ENCODE measurements around the gene SPATA2L. TPM values are rescaled to one million over a fixed set of nuclear protein-coding genes. Genes with fewer than 3 reads are reported as not detected.
"Not testable (repeated sequence)": the region's sequence is repeated elsewhere in the genome, so short reads cannot be mapped to it uniquely, and the experiment has no call there.

SPATA2L gene
- polyA plus RNA-seq, 1 experiment = 2.6 TPM

- Histone ChIP-seq H3K4me3 (ENCODE audit: low read depth, low read length) (no peak overlapping the region), H3K9me3 (ENCODE audit: control insufficient read depth, insufficient read depth, low read length) (peaks cover 10% of the 10 kb centered on the region), H3K27ac (ENCODE audit: low read depth, low read length) (no peak overlapping the region), H3K27me3 (ENCODE audit: control insufficient read depth, insufficient read depth, low read length) (no peaks in the 10 kb centered on the region)
- TF ChIP-seq, protein P1, sequence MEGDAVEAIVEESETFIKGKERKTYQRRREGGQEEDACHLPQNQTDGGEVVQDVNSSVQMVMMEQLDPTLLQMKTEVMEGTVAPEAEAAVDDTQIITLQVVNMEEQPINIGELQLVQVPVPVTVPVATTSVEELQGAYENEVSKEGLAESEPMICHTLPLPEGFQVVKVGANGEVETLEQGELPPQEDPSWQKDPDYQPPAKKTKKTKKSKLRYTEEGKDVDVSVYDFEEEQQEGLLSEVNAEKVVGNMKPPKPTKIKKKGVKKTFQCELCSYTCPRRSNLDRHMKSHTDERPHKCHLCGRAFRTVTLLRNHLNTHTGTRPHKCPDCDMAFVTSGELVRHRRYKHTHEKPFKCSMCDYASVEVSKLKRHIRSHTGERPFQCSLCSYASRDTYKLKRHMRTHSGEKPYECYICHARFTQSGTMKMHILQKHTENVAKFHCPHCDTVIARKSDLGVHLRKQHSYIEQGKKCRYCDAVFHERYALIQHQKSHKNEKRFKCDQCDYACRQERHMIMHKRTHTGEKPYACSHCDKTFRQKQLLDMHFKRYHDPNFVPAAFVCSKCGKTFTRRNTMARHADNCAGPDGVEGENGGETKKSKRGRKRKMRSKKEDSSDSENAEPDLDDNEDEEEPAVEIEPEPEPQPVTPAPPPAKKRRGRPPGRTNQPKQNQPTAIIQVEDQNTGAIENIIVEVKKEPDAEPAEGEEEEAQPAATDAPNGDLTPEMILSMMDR (IDR thresholded peaks at IDR 0.05; ENCODE audit: low read depth, low read length) = no peak
- ChIA-PET POLR2A (no interaction called here), CTCF (no interaction called here)
- no peak for DNase-seq (ENCODE audit: low read depth, low spot score)
Measured at GRCh38 chr16:89690392-89690901, 11.1 kb downstream of the SPATA2L start.

DNA sequence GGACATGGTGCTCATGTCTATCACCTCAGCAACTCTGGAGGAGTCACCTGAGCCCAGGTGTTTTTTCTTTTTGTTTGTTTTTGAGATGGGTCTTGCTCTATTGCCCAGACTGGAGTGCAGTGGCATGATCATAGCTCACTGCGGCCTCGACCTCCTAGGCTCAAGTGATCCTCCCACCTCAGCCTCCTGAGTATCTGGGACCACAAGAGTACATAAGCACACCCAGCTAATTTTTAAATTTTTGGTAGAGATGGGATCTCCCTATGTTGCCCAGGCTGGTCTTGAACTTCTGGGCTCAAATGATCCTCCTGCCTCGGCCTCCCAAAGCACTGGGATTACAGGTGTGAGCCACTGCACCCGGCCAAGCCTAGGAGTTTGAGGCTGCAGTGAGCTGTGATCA is 11.9 kb downstream of the SPATA2L start:
- H3K27ac ChIP-seq (ENCODE audit: low read depth, low read length); POLR2A ChIA-PET; H3K27me3 ChIP-seq (ENCODE audit: control insufficient read depth, insufficient read depth, low read length); DNase-seq (ENCODE audit: low read depth, low spot score); H3K4me3 ChIP-seq (ENCODE audit: low read depth, low read length): not testable (repeated sequence)
- H3K9me3 ChIP-seq (ENCODE audit: control insufficient read depth, insufficient read depth, low read length) = peaks cover 17% of the 10 kb centered on the region
- CTCF ChIA-PET = interaction anchor here (1.1 kb wide), 1 partner anchor 10 kb away, joined by 4 read pairs; no protein-coding TSS in a partner anchor

GRCh38 chr16:89689142-89689541 is 12.4 kb downstream of the SPATA2L start:
- Histone ChIP-seq H3K27me3 (ENCODE audit: control insufficient read depth, insufficient read depth, low read length) (no peaks in the 10 kb centered on the region), H3K27ac (ENCODE audit: low read depth, low read length) (no peak overlapping the region), H3K9me3 (ENCODE audit: control insufficient read depth, insufficient read depth, low read length) (peaks cover 19% of the 10 kb centered on the region), H3K4me3 (ENCODE audit: low read depth, low read length) (no peak overlapping the region)
- no peak for DNase-seq (ENCODE audit: low read depth, low spot score)
- TF ChIP-seq, protein P1 (IDR thresholded peaks at IDR 0.05; ENCODE audit: low read depth, low read length) = no peak
- ChIA-PET POLR2A (no interaction called here), CTCF (interaction anchor here (1.1 kb wide), 1 partner anchor 11 kb away, joined by 4 read pairs; no protein-coding TSS in a partner anchor)

GRCh38 chr16:89688395-89688794 is 13.1 kb downstream of the SPATA2L start:
- H3K4me3 ChIP-seq (ENCODE audit: low read depth, low read length) = no peak overlapping the region
- no peaks in the 10 kb centered on the region for H3K27me3 ChIP-seq (ENCODE audit: control insufficient read depth, insufficient read depth, low read length)
- ChIA-PET CTCF (interaction anchor here (0.7 to 1.1 kb wide), 2 partner anchors 12 kb away, joined by 4 to 7 read pairs; no protein-coding TSS in a partner anchor), POLR2A (interaction anchor here (0.6 kb wide), 1 partner anchor 344 kb away, joined by 3 read pairs; no protein-coding TSS in a partner anchor)
- no peak for DNase-seq (ENCODE audit: low read depth, low spot score)
- peaks cover 21% of the 10 kb centered on the region for H3K9me3 ChIP-seq (ENCODE audit: control insufficient read depth, insufficient read depth, low read length)
- TF ChIP-seq, protein P1 (IDR thresholded peaks at IDR 0.05; ENCODE audit: low read depth, low read length) = no peak
- no peak overlapping the region for H3K27ac ChIP-seq (ENCODE audit: low read depth, low read length)

- POLR2A ChIA-PET = interaction anchor here (1.0 to 1.5 kb wide), 4 partner anchors 11 to 52 kb away, joined by 3 to 19 read pairs (median 5); no protein-coding TSS in a partner anchor
- Histone ChIP-seq H3K4me3 (ENCODE audit: low read depth, low read length) (peak overlapping the region; percentile 88), H3K27ac (ENCODE audit: low read depth, low read length) (peak overlapping the region; percentile 78), H3K27me3 (ENCODE audit: control insufficient read depth, insufficient read depth, low read length) (no peaks in the 10 kb centered on the region), H3K9me3 (ENCODE audit: control insufficient read depth, insufficient read depth, low read length) (peaks cover 21% of the 10 kb centered on the region)
- TF ChIP-seq, protein P1 (IDR thresholded peaks at IDR 0.05; ENCODE audit: low read depth, low read length) = no peak
- DNase-seq (ENCODE audit: low read depth, low spot score) = no peak
- CTCF ChIA-PET = no interaction called here
Measured at GRCh38 chr16:89687092-89687940, 14.2 kb downstream of the SPATA2L start.

Measured in AG04450 (cell line).